ENCODE measurements around the gene PLPPR1.

PLPPR1 gene

DNA sequence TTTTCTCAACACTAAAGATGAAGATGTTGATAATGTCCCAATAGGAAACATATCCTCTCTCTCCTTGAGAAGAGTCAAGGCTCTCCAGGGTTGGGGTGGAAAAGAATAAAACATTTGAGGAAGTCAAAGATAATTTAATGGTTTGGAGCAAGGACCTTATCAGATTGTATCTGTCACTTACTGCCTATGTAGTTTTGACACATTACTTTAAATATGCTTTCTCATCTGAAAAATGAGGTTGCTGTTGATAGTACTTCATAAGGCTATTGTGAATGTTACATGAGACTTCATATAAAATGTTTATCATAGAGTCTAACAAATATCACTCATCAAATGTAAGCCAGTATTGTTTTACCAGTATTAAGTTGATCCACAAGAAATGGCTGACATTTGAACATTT, 307.6 kb downstream of the PLPPR1 start:
- no peak for DNase-seq (ENCODE audit: low read depth in 4 of 4, low spot score in 1 of 4)

DNA sequence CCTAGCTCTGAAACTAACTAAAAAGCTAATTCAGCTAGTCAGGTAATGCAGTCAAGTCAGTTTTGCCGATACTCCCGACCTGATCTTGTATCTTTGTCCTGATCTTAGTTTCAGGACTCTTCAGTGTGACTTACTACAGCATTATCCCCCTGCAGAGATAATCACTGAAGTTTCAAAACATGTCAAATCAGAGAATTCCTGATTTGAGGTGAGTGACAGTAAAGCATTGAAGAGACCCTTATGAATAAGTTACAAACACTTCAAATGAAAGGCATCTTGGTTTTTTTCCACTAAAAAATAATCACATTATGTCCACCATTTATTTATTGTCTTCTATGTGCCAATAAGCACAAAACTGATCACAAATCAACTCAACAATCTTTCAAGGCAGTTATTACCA, 308.7 kb downstream of the PLPPR1 start:
- DNase-seq (ENCODE audit: low read depth in 4 of 4, low spot score in 1 of 4), result no peak

DNA sequence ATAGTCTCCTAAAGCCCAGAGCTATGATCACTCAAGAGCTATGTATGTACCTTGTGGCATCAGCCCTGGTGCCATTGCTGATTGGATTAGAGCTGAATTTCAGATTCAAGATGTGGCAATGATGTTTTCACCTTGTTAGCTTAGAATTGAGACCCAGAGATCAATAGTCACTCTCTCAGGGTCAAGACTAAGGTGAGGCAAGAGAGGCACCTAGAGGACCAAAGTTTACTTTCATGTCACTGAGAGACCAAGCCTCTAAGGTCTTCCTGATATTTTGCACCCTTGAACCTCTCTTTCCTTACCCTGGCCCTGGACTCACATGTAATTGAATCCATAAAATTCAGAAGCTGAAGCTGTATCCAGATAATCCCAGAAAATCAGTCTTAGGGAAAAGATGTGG, 313.4 kb downstream of the PLPPR1 start:
- no peak for DNase-seq (ENCODE audit: low read depth in 4 of 4, low spot score in 1 of 4)

DNA sequence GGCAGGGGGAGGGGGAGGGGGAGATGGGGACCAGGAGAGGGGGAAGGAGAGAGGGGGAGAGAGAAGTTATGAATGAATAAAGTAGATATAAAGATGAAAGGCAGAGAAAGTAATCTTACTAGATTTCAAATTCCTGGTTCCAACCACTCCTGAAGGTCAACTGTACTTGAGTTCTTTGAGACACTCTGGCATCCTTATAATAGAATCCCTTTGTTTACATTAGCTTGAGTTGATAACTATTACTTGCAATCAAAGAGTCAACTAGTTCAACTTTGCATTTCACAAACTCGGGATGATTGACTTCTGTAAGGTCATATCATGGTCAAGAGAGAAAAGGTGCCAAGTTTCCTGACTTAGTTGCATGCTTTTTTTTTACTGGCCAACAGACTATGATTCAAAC, 314.1 kb downstream of the PLPPR1 start:
- DNase-seq (ENCODE audit: low read depth in 4 of 4, low spot score in 1 of 4), result no peak

DNA sequence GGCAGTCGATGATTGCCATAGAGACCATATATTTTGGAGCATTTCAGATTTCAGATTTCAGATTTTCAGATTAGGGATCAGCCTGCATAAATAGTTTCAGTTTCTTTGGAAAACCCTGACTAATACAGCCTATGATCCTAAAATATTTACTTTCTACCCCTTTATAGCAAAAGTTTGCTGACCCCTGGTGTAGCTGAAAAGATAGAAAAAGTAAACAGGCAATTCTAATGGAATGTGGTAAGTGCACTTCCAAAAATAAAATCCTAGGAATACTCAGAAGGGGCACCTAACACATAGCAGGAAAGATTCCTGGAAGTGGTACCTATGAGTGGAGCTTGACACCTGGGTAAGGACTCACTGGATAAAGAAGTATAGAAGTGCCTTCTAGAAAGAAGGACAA, 321.8 kb downstream of the PLPPR1 start:
- no peak for DNase-seq (ENCODE audit: low read depth in 4 of 4, low spot score in 1 of 4)

DNA sequence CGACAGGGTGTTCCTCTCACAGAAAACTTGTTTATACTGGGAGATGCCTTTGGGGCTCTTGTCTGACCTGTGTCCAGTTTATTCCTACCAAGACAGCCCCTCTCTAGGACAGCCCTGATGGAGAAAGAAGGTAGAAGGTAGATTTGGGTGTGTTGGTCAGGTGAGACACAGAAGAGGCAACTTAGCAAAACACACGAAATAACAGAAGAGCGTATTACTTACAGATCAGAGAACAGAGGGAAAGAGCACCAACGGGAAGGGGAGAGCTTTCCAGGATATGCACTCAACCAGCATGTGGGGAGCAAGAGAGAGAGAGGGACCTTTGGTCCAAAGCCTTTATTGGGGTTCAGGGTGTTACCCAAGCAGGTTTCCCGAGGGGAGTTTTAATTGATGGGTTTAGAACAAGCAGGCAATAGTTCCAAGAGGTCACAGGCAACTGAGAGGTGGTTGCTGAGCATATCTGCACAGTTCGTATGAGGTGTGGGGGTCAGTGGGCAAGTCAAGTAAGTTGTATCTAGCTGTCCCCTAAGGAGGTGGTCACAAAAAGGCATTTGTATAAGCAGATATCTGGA, 324.5 kb downstream of the PLPPR1 start:
- DNase-seq (ENCODE audit: low read depth in 4 of 4, low spot score in 1 of 4), result no peak

DNA sequence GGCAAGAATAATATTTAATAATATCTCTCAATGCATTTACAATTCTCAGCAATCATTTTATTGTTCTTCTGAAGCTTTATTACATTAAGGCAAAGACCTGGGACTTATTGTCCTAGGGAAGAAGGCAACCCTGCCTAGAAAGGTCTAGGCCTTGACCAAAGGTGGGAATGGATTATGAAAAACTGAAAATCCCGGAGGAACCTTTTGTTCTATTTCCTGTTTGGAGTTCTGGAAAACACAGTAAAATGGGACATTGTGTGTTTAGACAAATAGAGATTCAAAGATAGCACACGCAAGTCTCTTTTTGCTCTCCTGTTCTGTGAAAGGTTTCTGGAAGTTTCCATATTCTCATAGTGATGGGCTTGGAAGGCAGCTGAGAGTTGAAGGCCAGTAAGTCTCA, 325.2 kb downstream of the PLPPR1 start:
- DNase-seq (ENCODE audit: low read depth in 4 of 4, low spot score in 1 of 4), result no peak

DNA sequence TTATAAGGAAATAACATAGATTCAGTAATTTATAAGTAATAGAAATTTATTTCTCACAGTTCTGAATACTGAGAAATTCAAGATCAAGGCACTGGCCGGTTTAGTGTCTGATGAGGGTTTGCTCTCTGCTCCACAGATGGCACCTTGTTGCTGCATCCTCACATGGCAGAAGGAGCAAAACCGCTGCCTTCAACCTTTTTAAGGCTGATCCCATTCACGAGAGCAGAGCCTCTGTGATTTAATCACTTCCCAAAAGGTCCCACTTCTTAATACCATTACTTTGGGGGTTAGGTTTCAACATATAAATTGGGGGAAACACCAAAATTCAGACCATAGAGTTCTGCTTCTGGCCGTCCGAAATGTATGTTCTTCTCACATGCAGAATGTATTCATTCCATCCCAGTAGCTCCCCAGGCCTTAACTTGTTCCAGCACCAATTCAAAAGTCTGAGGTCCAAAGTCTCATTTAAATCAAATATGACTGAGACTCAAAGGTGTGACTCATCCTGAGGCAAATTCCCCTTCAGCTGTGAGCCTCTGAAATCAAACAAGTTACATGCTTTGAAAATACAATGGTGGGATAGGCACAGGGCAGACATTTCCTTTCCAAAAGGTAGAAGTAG, 325.7 kb downstream of the PLPPR1 start:
- no peak for DNase-seq (ENCODE audit: low read depth in 4 of 4, low spot score in 1 of 4)

DNA sequence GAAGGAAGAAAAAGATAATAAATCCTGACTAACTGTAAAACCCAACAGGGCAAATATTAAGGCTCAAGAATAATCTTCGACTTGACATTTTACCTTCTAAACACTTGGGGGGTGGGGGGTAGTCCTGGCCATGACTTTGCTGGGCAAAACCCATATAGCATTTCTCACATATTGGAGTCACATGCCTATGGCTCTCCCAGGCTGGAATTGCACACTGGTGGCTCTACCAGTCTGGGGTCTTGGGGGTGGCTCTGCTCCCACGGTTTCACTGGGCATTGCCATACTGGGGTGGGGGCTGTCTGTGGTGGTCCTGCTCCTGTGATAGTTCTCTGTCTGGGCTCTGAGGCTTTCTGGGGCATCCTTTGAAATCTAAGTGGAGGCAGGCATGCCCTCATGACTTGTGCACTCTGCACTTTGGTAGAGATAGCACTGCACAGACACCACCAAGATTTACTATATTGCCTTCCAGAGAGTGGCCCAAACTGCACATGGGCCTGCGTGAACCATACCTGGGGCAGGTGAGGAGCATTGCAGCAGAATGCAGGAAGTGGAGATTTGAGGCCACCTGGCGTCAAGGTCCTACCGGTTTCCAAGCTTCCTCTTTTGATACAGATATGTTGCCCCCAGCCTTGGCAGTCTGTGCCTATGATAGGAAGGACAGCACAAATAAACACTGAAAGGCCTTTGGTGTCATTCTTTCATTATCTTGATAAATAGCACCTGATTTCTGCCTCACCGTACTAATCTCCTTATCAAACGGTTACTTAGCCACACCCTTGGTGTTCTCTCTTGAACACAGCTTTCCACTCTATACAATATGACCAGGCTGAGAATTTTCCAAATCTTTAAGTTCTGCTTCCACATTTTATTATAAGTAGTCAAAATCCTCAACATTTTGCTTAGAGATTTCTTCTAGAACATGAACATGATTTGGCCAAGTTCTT, 326.5 kb downstream of the PLPPR1 start:
- no peak for DNase-seq (ENCODE audit: low read depth in 4 of 4, low spot score in 1 of 4)

DNA sequence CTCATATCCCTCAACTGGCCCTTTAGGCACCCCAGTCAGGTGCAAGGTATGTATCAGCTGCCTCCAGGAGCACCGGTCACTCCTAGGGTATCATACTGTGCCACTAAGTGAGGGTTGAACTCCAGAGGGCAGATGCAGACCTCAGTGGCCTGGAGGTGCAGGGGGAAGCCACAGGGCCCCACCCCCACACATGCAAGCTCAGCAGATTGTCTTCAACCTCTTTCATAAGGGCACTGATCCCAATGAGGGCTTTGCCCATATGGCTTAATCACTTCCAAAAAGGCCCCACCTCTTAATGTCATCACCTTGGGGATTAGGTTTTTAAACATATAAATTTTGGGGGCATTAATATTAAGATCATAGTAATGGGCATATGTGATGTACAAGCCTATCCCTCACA, 328.1 kb downstream of the PLPPR1 start:
- DNase-seq (ENCODE audit: low read depth in 4 of 4, low spot score in 1 of 4), result no peak

DNA sequence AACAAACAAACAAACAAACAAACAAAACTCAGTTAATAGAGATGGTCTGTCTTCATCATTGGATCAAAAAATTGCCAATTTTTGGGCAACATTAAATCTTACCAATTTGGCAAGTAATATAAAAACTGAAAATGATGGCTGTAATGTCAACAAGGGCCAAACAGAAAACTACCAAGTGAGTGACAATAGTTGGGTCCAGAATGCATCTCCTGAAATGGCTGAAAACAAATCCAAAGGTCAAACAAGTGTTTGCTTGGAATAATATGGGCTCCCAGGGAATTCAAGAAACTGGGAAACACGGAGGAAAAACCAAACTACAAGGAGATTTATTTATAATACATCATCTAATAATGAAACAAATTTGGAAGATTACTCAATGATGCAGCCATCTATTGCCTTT, 331.2 kb downstream of the PLPPR1 start:
- DNase-seq (ENCODE audit: low read depth in 4 of 4, low spot score in 1 of 4), result no peak

DNA sequence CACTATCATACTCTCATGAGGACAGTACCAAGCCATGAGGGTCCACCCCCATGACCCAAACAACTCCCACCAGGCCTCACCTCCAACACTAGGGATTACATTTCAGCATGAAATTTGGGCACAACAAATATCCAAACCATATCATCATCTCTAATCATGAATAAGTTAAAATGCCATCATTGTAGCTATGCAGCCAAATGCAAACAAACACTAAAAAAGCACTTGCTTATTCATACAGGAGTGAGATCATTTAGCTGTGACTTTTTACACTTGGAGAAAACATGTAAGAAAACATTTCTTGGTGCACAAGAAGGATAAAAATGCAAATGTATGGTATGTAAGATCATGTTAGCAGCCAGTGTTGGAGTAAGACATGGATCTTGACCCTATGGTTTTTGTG, 332.1 kb downstream of the PLPPR1 start:
- no peak for DNase-seq (ENCODE audit: low read depth in 4 of 4, low spot score in 1 of 4)

DNA sequence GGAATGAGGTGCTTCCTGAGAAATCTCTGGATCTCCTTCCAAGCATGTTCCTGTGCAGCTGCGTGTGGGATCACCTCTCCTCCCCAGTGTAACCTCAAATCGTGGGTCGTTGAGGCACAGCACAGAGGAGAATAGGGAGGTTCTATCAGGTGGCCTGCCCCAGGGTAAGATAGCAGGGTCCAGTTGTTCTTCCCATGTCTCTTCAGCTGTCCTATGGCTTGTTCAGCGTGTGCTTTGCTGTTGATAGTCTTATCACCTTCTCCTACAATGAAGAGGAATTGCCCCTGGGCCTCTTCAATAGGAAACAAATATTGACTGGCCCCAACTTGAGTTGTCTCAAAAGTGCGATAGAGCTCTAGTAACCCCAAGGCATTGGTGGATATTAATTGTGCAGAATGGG, 333.9 kb downstream of the PLPPR1 start:
- no peak for DNase-seq (ENCODE audit: low read depth in 4 of 4, low spot score in 1 of 4)

DNA sequence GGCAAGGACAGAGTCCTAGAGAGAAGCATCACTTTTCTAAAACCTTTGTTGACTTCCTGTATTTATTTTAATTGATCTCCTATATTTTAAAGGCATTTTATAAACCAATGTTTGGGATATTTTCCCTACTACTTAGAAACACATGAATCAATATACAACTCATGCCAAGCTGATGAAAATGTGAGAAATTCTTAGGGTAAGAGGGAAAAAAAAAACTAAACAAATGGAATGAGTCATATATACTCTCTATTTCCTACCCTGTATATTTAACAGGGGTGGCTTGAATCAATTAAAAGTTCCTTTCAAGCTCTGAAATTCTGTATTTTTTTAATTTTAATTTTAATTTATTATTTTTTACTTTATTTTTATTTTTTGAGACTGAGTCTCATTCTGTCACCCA, 336.7 kb downstream of the PLPPR1 start:
- no peak for DNase-seq (ENCODE audit: low read depth in 4 of 4, low spot score in 1 of 4)

DNA sequence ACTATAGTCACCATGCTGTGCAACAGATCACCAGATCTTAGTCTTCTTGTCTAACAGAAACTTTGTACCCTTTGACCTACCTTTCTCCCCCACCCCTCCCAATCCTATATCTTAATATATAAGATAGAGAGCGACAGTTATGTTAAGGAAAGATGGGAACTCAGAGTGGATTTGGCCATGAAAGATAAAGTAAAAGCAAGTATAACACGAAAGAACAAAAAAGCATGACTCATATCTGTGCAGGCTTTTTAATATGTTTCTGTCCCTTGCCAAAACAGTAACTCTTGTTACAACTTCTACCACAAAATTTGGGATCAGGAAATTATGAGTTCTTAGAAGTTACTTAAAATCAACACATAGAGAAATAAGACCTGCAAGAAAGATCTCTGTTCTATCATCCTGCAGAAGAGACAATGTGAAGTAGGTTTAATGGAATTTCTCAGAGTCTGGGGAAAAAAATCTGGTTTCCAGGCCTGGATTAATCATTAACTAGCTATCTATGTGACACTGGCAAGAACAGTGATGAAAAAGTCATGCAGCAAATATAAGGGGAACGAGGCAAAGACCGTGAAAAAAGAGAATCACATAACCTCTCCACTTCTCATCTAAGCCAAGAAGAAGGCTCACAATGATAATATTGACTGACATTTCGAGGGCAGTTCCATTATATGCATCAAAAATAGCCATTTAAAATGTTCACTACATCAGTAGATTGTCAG, 337.7 kb downstream of the PLPPR1 start:
- DNase-seq (ENCODE audit: low read depth in 4 of 4, low spot score in 1 of 4), result no peak

DNA sequence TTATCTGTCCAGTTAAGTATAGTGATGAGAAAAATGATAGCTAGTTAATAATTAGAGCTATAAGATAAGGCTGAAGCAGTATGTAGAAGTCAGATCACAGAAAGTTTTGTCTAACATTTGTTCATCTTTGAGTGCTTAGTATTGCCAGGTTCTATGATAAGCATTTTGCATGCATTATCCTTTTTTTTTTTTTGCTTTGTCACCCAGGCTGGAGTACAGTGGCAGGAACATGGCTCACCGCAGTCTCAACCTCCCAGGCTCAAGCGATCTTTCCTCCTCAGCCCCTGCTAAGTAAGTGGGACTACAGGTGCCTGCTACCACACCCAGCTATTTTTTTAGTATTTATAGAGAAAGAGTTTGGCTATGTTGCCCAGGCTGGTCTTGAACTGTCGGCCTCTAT, 338.8 kb downstream of the PLPPR1 start:
- no peak for DNase-seq (ENCODE audit: low read depth in 4 of 4, low spot score in 1 of 4)

DNA sequence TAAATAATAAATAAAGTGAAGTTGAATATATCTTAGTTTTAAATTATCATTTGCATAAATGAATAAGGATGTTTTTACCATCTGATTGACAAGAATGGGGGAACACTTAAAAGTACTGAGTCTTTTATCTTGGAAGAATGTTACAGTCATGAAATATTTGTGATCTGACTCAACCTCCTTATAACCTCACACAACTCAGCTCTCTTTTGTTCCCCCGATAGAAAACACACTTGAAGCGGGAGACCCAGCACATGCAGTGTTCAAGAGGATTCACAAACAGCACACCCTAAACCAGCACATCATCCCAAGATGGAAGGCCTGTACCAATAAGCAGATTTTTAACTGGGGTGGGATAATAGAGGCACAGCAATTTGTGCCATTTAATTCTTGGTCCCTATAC, 340.8 kb downstream of the PLPPR1 start:
- no peak for DNase-seq (ENCODE audit: low read depth in 4 of 4, low spot score in 1 of 4)

DNA sequence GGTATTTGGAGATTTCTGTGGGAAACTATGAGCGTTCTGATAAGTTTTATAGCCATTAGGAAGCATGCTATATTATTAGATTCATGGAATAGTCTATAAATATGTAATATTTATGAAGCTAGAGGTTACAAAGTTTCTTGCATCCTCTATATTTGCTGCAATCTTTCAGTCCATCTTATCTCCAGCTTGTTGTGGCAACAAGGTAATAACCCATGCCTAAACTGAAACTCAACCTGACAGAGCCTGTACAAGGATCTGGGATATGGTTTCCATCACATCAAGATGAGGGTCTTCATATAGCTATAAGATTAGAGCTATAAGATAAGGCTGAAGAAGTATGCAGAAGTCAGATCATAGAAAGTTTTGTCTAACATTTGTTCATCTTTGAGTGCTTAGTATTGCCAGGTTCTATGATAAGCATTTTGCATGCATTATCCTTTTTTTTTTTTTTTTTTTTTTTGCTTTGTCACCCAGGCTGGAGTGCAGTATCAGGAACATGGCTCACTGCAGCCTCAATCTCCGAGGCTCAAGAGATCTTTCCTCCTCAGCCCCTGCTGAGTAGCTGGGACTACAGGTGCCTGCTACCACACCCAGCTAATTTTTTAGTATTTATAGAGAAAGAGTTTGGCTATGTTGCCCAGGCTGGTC, 341.5 kb downstream of the PLPPR1 start:
- DNase-seq (ENCODE audit: low read depth in 4 of 4, low spot score in 1 of 4), result no peak

DNA sequence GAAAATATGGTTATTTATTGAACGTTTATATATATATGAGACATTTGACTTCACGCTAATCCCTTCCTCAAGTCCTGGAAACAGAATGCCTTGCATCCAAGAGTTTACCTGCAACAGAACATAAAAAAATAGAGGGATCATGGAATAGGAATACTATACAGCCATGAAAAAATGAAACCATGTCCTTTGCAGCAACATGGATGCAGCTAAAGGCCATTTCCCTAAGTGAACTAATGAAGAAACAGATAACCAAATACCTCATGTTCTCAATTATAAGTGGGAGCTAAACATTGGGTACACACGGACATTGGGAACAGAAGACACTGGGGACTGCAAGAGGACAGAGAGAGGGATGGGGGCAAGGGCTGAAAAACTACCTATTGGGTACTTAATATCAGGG, 343.3 kb downstream of the PLPPR1 start:
- no peak for DNase-seq (ENCODE audit: low read depth in 4 of 4, low spot score in 1 of 4)

DNA sequence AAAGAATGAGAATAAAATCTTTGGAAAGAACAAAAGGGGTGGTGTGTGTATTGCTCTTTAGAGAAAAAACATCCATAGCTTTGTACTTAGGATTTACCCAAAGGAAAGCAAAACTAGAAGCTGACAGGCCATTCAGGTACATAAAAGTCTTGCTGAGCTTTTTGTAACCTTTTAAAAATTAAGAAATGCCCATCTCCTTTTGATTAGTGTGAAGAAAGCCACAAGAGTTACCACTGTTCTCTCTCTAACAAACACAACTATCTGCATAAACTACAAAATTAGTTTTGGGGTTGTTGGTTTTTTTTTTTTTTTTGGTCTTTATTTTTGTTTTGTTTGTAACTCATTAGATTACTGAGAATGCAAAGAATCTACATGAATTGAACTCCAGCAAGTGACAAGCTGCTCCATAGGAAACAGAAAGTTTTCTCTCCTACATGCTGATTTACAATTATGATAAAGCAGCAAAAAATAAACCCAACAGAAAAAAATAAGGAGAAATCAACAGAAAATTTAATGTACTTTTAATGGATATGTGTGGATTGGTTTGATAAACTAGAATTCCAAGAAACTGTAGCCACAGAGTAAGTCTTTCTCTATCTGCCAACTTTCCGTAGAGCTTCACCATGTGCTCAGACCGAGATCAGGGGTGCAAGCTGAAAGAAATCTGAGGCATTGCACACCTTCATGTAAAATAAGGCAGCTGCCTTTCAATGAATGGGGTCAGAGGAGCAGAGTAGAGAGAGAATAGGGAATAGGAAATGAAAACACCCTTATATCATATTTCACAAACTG, 344.0 kb downstream of the PLPPR1 start:
- DNase-seq (ENCODE audit: low read depth in 4 of 4, low spot score in 1 of 4), result no peak

Measured in stimulated activated CD4-positive, alpha-beta T cell treated with anti-CD3 and anti-CD28 coated beads, Interleukin-1b, Interleukin-23, amount 100 ng/mL, for 24 hours (primary cell).